Keratinocyte (primary cell): ENCODE measurements around the gene PDZD2. TPM values are rescaled to one million over a fixed set of nuclear protein-coding genes. Genes with fewer than 3 reads are reported as not detected.

Experiments
- DNase-seq: peaks from one replicate; pipeline ENCODE4 v3.0.0-alpha.2; 2011; ENCODE audit warnings: low read depth, missing footprints, low spot score
- FAIRE-seq: peaks from 2 replicates; lab custom pipeline; 2011; peaks lifted over from hg19 to GRCh38; lab: Jason Lieb, UNC
- H2AFZ ChIP-seq: 2 replicates; pipeline ENCODE4 v1.6.0; 2012; ENCODE audit warnings: low read length, control low read depth, inconsistent platforms; ENCODE audit not compliant: control insufficient read depth
- H3K27ac ChIP-seq: 2 replicates; pipeline ENCODE4 v1.5.1; 2011; ENCODE audit warnings: low read length; ENCODE audit not compliant: control insufficient read depth, insufficient read depth
- H3K27me3 ChIP-seq: 3 replicates; pipeline ENCODE4 v1.6.0; 2011; ENCODE audit warnings: low read length; ENCODE audit not compliant: control insufficient read depth, insufficient read depth; ENCODE audit errors: extremely low read depth
- H3K36me3 ChIP-seq, 2 experiments: 2 replicates in 1 of 2; 3 replicates in 1 of 2; pipeline ENCODE4 v1.5.1; 2011; ENCODE audit warnings: low read length in 2 of 2, mild to moderate bottlenecking in 1 of 2; ENCODE audit not compliant: control insufficient read depth in 2 of 2, insufficient read depth in 2 of 2; ENCODE audit errors: extremely low read depth in 1 of 2
- H3K4me1 ChIP-seq: 3 replicates; pipeline ENCODE4 v1.5.1; 2011; ENCODE audit warnings: low read length; ENCODE audit not compliant: control insufficient read depth, insufficient read depth; ENCODE audit errors: extremely low read depth
- H3K4me2 ChIP-seq: 3 replicates; pipeline ENCODE4 v1.6.0; 2011; ENCODE audit warnings: low read depth, low read length; ENCODE audit not compliant: control insufficient read depth, insufficient read depth; ENCODE audit errors: extremely low read depth
- H3K4me3 ChIP-seq, 3 experiments: fragments of 200-600 bp in 1 of 3; sonication (generic) in 1 of 3; 2 replicates in 2 of 3; 3 replicates in 1 of 3; pipeline ENCODE4 v1.5.1; 2011 to 2016; ENCODE audit warnings: low read length in 3 of 3, mild to moderate bottlenecking in 3 of 3, control low read depth in 2 of 3, inconsistent platforms in 1 of 3, low read depth in 1 of 3, mixed read lengths in 1 of 3, mixed run types in 1 of 3, moderate library complexity in 1 of 3; ENCODE audit not compliant: control insufficient read depth in 2 of 3, insufficient read depth in 2 of 3; ENCODE audit errors: extremely low read depth in 1 of 3
- H3K79me2 ChIP-seq: 2 replicates; pipeline ENCODE4 v1.6.0; 2012; ENCODE audit warnings: low read length; ENCODE audit not compliant: control insufficient read depth, insufficient read depth
- H3K9ac ChIP-seq: 3 replicates; pipeline ENCODE4 v1.6.0; 2011; ENCODE audit warnings: low read length; ENCODE audit not compliant: control insufficient read depth, insufficient read depth; ENCODE audit errors: extremely low read depth
- H3K9me1 ChIP-seq: 3 replicates; pipeline ENCODE4 v1.6.0; 2011; ENCODE audit warnings: low read length; ENCODE audit not compliant: control insufficient read depth, insufficient read depth; ENCODE audit errors: extremely low read depth
- H3K9me3 ChIP-seq: 2 replicates; pipeline ENCODE4 v1.5.1; 2012; ENCODE audit warnings: low read depth, low read length; ENCODE audit not compliant: control insufficient read depth
- H4K20me1 ChIP-seq: 3 replicates; pipeline ENCODE4 v1.6.0; 2011; ENCODE audit warnings: low read length; ENCODE audit not compliant: control insufficient read depth, insufficient read depth; ENCODE audit errors: extremely low read depth
- EZH2 ChIP-seq: IDR thresholded peaks from one replicate; pipeline ENCODE4 v1.6.1; 2012; ENCODE audit warnings: inconsistent platforms, mild to moderate bottlenecking, low read length, moderate library complexity
- dilution Hi-C: fragments of 300-500 bp; cut with MboI; formaldehyde crosslinking; loops from one replicate; pipeline ENCODE4 v1.7.0; 2020; ENCODE audit warnings: low sequenced_read_pairs; ENCODE audit not compliant: extremely low pct_ligation_motif_present
- polyA plus RNA-seq, 5 experiments: library from polyadenylated mRNA; depleted of rRNA in 3 of 5; stranded (reverse) in 3 of 5; stranded (forward) in 1 of 5; unstranded in 1 of 5; fragments of >200 nt; gene quantifications; 1 replicate in 1 of 5; 2 replicates in 3 of 5; 3 replicates in 1 of 5; pipeline versions ENCODE4 v1.2.1 to v1.2.3, GENCODE V29; 2011 to 2012; ENCODE audit warnings: missing spikeins in 2 of 5, low read depth in 1 of 5, low replicate concordance in 1 of 5
- TF ChIP-seq, protein P1 (sequence below), 3 experiments: IDR thresholded peaks in 1 of 3; conservative IDR thresholded peaks in 1 of 3; optimal IDR thresholded peaks in 1 of 3; 2 replicates in 2 of 3; 3 replicates in 1 of 3; pipeline versions ENCODE3 to v1.5.1; 2011; ENCODE audit warnings: low read length in 3 of 3, mild to moderate bottlenecking in 3 of 3, moderate library complexity in 2 of 3, control low read depth in 1 of 3, inconsistent platforms in 1 of 3; ENCODE audit not compliant: insufficient read depth in 2 of 3; ENCODE audit errors: extremely low read depth in 1 of 3

Gene PDZD2
- polyA plus RNA-seq, 1 donor (not counting 4 experiments of a cell fraction or from before 2014, with no cell fraction given): 7.3 TPM

DNA sequence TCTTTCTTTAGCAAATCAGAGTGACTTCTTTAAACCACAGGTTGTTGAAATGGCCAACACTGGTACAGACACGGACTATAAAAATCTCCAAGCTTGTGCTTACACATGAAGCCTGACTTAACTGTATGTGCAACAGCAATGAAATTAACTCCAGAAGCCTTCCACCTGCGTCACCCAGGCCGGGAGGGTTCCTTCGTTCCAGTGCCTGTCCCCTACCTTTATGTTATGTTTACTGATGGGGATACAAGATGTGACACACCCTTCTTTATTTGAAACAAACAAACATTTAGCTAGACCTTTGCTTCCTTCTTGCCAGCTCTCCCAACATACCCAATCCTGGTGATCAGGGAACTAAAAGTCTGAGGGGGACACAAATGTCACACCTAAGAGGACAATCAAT lies 469.2 kb downstream of the PDZD2 start:
- no peaks in the 10 kb centered on the region for H3K27me3 ChIP-seq
- dilution Hi-C loops: no loop called here
- H3K9me1 ChIP-seq: no peaks in the 10 kb centered on the region
- H3K36me3 ChIP-seq: peaks cover 19 to 22% of the 10 kb centered on the region in 2 experiments
- no peaks in the 10 kb centered on the region for H3K4me1 ChIP-seq
- no peak overlapping the region for H2AFZ ChIP-seq
- no peak overlapping the region for H3K9ac ChIP-seq
- no peaks in the 10 kb centered on the region for H3K79me2 ChIP-seq
- no peak overlapping the region for H3K27ac ChIP-seq
- H3K4me3 ChIP-seq: no peak overlapping the region
- no peak for DNase-seq
- TF ChIP-seq EZH2: no peak
- TF ChIP-seq, protein P1, sequence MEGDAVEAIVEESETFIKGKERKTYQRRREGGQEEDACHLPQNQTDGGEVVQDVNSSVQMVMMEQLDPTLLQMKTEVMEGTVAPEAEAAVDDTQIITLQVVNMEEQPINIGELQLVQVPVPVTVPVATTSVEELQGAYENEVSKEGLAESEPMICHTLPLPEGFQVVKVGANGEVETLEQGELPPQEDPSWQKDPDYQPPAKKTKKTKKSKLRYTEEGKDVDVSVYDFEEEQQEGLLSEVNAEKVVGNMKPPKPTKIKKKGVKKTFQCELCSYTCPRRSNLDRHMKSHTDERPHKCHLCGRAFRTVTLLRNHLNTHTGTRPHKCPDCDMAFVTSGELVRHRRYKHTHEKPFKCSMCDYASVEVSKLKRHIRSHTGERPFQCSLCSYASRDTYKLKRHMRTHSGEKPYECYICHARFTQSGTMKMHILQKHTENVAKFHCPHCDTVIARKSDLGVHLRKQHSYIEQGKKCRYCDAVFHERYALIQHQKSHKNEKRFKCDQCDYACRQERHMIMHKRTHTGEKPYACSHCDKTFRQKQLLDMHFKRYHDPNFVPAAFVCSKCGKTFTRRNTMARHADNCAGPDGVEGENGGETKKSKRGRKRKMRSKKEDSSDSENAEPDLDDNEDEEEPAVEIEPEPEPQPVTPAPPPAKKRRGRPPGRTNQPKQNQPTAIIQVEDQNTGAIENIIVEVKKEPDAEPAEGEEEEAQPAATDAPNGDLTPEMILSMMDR (optimal IDR thresholded peaks at IDR 0.05 in 1 of 3, IDR thresholded peaks at IDR 0.05 in 1 of 3, conservative IDR thresholded peaks at IDR 0.05 in 1 of 3; ENCODE audit: extremely low read depth in 1 of 3, insufficient read depth in 2 of 3, low read length in 3 of 3): no peak
- no peak for FAIRE-seq
- H3K9me3 ChIP-seq: no peaks in the 10 kb centered on the region
- H4K20me1 ChIP-seq: no peaks in the 10 kb centered on the region
- H3K4me2 ChIP-seq: no peak overlapping the region

DNA sequence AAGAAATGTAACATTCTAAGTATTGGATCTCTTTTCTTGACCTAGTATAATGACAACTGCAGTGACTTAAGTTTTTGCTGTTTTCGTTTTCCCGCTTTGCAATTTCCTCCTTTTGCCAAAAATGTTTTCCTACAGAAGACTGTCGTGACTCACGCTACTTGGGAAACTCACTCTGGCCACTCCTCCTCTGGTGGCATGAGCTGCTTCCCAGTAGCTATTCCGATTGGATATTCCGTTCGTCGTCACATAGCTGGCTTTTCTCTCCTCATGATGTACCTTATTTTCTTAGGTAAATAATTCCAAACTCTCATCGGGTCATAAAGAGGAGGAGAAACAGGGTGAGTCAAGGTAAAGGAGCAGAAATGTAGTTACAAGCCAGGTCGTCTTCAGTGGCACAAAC lies 470.3 kb downstream of the PDZD2 start:
- Histone ChIP-seq H3K27me3 (no peaks in the 10 kb centered on the region), H3K9ac (no peak overlapping the region), H3K9me1 (no peaks in the 10 kb centered on the region), H2AFZ (no peak overlapping the region), H3K79me2 (no peaks in the 10 kb centered on the region), H3K27ac (no peak overlapping the region), H3K4me1 (no peaks in the 10 kb centered on the region), H3K9me3 (no peaks in the 10 kb centered on the region), H4K20me1 (no peaks in the 10 kb centered on the region), H3K36me3 (peaks cover 21 to 22% of the 10 kb centered on the region in 2 experiments), H3K4me3 (no peak overlapping the region), H3K4me2 (no peak overlapping the region)
- no peak for TF ChIP-seq EZH2
- TF ChIP-seq, protein P1 (optimal IDR thresholded peaks at IDR 0.05 in 1 of 3, IDR thresholded peaks at IDR 0.05 in 1 of 3, conservative IDR thresholded peaks at IDR 0.05 in 1 of 3; ENCODE audit: extremely low read depth in 1 of 3, insufficient read depth in 2 of 3, low read length in 3 of 3): no peak
- FAIRE-seq (no peak), DNase-seq (no peak)
- dilution Hi-C loops: no loop called here
